Large intestine (tissue), 3 donors: Measurements from ENCODE around the gene ACSF3. TPM values are rescaled to one million over a fixed set of nuclear protein-coding genes. Genes with fewer than 3 reads are reported as not detected.
"Not testable (repeated sequence)": the region's sequence is repeated elsewhere in the genome, so short reads cannot be mapped to it uniquely, and the experiment has no call there.

Experiments
- DNase-seq, 2 donors: peaks; one replicate each; pipeline versions ENCODE4 v3.0.0 to v3.0.0-alpha.2; 2013
- H3K27ac ChIP-seq: one replicate; pipeline ENCODE4 v1.5.1; 2013; ENCODE audit warnings: low read length
- H3K27me3 ChIP-seq: 2 replicates; pipeline ENCODE4 v1.6.1; 2013; ENCODE audit warnings: low read length; ENCODE audit not compliant: control insufficient read depth, insufficient read depth
- H3K36me3 ChIP-seq: 2 replicates; pipeline ENCODE4 v1.6.1; 2013; ENCODE audit warnings: low read length; ENCODE audit not compliant: control insufficient read depth, insufficient read depth
- H3K4me1 ChIP-seq: one replicate; pipeline ENCODE4 v1.6.1; 2013; ENCODE audit warnings: low read length; ENCODE audit not compliant: control insufficient read depth, insufficient read depth
- H3K4me3 ChIP-seq: one replicate; pipeline ENCODE4 v1.5.1; 2013; ENCODE audit warnings: low read length
- H3K9me3 ChIP-seq: one replicate; pipeline ENCODE4 v1.6.1; 2013; ENCODE audit warnings: mild to moderate bottlenecking, low read depth, low read length, moderate library complexity; ENCODE audit not compliant: control insufficient read depth
- WGBS: methylation state at CpG from one replicate; pipeline ENCODE4 v1.1.5; 2013; ENCODE audit warnings: low lambda C conversion rate; ENCODE audit not compliant: insufficient coverage; 5-methylcytosine and 5-hydroxymethylcytosine counted together
- polyA plus RNA-seq: library from polyadenylated mRNA; unstranded; fragments of 120-200 nt; gene quantifications from one replicate; pipeline ENCODE4 v1.2.1, GENCODE V29; 2013

Gene ACSF3
- polyA plus RNA-seq, 1 donor: 30.8 TPM

- Histone ChIP-seq H3K27ac (no peak overlapping the region), H3K27me3 (peaks cover 19% of the 10 kb centered on the region), H3K4me3 (no peak overlapping the region), H3K36me3 (no peaks in the 10 kb centered on the region), H3K4me1 (peaks cover under 1% of the 10 kb centered on the region), H3K9me3 (peaks cover 3% of the 10 kb centered on the region)
- WGBS: no CpG with 5 or more reads among the region's 12 CpGs
- no peak for DNase-seq
Measured at GRCh38 chr16:89177501-89177900, 83.8 kb downstream of the ACSF3 start.

GRCh38 chr16:89178453-89179147, 84.9 kb downstream of the ACSF3 start:
- H3K27me3 ChIP-seq: peaks cover 8% of the 10 kb centered on the region
- no peak for DNase-seq
- H3K36me3 ChIP-seq: no peaks in the 10 kb centered on the region

GRCh38 chr16:89179148-89179484, 85.5 kb downstream of the ACSF3 start:
- peaks cover 11% of the 10 kb centered on the region for H3K27me3 ChIP-seq
- H3K36me3 ChIP-seq: no peaks in the 10 kb centered on the region
- H3K4me1 ChIP-seq: no peaks in the 10 kb centered on the region
- DNase-seq: no peak
- H3K4me3 ChIP-seq: no peak overlapping the region
- H3K27ac ChIP-seq: no peak overlapping the region
- no peaks in the 10 kb centered on the region for H3K9me3 ChIP-seq
- WGBS: no CpG with 5 or more reads among the region's 19 CpGs

More at GRCh38 chr16:89178453-89179147, 84.9 kb downstream of the ACSF3 start:
- Histone ChIP-seq H3K27ac (no peak overlapping the region), H3K4me3 (no peak overlapping the region), H3K4me1 (no peaks in the 10 kb centered on the region), H3K9me3 (no peaks in the 10 kb centered on the region)
- whole genome bisulfite sequencing: no CpG with 5 or more reads among the region's 24 CpGs

- no CpG with 5 or more reads among the region's 25 CpGs for WGBS
- no peaks in the 10 kb centered on the region for H3K4me1 ChIP-seq
- H3K9me3 ChIP-seq: peaks cover under 1% of the 10 kb centered on the region
- H3K36me3 ChIP-seq: no peaks in the 10 kb centered on the region
- no peak overlapping the region for H3K4me3 ChIP-seq
- no peak for DNase-seq
- H3K27me3 ChIP-seq: peaks cover 9% of the 10 kb centered on the region
- H3K27ac ChIP-seq: no peak overlapping the region
Measured at GRCh38 chr16:89179656-89180315, 86.1 kb downstream of the ACSF3 start.

- DNase-seq: no peak
- Histone ChIP-seq H3K4me3 (no peak overlapping the region), H3K9me3 (peaks cover 4% of the 10 kb centered on the region), H3K27ac (no peak overlapping the region), H3K4me1 (no peaks in the 10 kb centered on the region), H3K36me3 (no peaks in the 10 kb centered on the region), H3K27me3 (peaks cover 17% of the 10 kb centered on the region)
- 0% methylated on average over 1 of the region's 13 CpGs for WGBS
Measured at GRCh38 chr16:89183463-89183862, 89.8 kb downstream of the ACSF3 start.

- Histone ChIP-seq H3K9me3 (peaks cover 4% of the 10 kb centered on the region), H3K27ac (no peak overlapping the region), H3K36me3 (no peaks in the 10 kb centered on the region), H3K4me1 (no peaks in the 10 kb centered on the region), H3K4me3 (no peak overlapping the region), H3K27me3 (peaks cover 17% of the 10 kb centered on the region)
- 80% methylated on average over 2 of the region's 26 CpGs for WGBS
- no peak for DNase-seq
Measured at GRCh38 chr16:89183975-89184676, 90.5 kb downstream of the ACSF3 start.

- no peak overlapping the region for H3K4me3 ChIP-seq
- no CpG with 5 or more reads among the region's 9 CpGs for WGBS
- H3K36me3 ChIP-seq: no peaks in the 10 kb centered on the region
- H3K4me1 ChIP-seq: no peaks in the 10 kb centered on the region
- DNase-seq: no peak
- H3K9me3 ChIP-seq: peaks cover 4% of the 10 kb centered on the region
- no peak overlapping the region for H3K27ac ChIP-seq
- H3K27me3 ChIP-seq: peaks cover 17% of the 10 kb centered on the region
Measured at GRCh38 chr16:89184677-89184932, 91.0 kb downstream of the ACSF3 start.

- H3K4me1 ChIP-seq: no peaks in the 10 kb centered on the region
- no CpG with 5 or more reads among the region's 48 CpGs for WGBS
- no peak for DNase-seq
Measured at GRCh38 chr16:89184933-89185794, 91.5 kb downstream of the ACSF3 start.

GRCh38 chr16:89185887-89186592, 92.4 kb downstream of the ACSF3 start:
- not testable (repeated sequence) for H3K27ac ChIP-seq, H3K4me3 ChIP-seq, H3K36me3 ChIP-seq, H3K9me3 ChIP-seq, DNase-seq, H3K4me1 ChIP-seq
- no CpG with 5 or more reads among the region's 30 CpGs for WGBS
- H3K27me3 ChIP-seq: peaks cover 17% of the 10 kb centered on the region

More at GRCh38 chr16:89184933-89185794, 91.5 kb downstream of the ACSF3 start:
- H3K27ac ChIP-seq: no peak overlapping the region
- H3K9me3 ChIP-seq: peaks cover 4% of the 10 kb centered on the region
- no peak overlapping the region for H3K4me3 ChIP-seq
- H3K27me3 ChIP-seq: peaks cover 17% of the 10 kb centered on the region
- H3K36me3 ChIP-seq: no peaks in the 10 kb centered on the region
